G401.6 (cell line): ENCODE results near the gene GAREM1.
"Not testable (repeated sequence)": the region's sequence is repeated elsewhere in the genome, so short reads cannot be mapped to it uniquely, and the experiment has no call there.

Experiments used
- FAIRE-seq: peaks from 2 replicates; lab custom pipeline; 2012; peaks lifted over from hg19 to GRCh38; lab: Jason Lieb, UNC

Gene GAREM1

GRCh38 chr18:32324181-32324580, 146.5 kb downstream of the GAREM1 start:
- FAIRE-seq, result no peak

- no peak for FAIRE-seq
These were observed 148.9 kb downstream of the GAREM1 start for GRCh38 chr18:32321826-32322225.

GRCh38 chr18:32319084-32319483, 151.6 kb downstream of the GAREM1 start:
- FAIRE-seq, result no peak

- no peak for FAIRE-seq
These were observed 152.1 kb downstream of the GAREM1 start for GRCh38 chr18:32318581-32318980.

GRCh38 chr18:32317651-32318050, 153.0 kb downstream of the GAREM1 start:
- no peak for FAIRE-seq

GRCh38 chr18:32315881-32316280, 154.8 kb downstream of the GAREM1 start:
- no peak for FAIRE-seq

- FAIRE-seq, result no peak
These were observed 159.9 kb downstream of the GAREM1 start for GRCh38 chr18:32310774-32311173.

GRCh38 chr18:32310101-32310500, 160.6 kb downstream of the GAREM1 start:
- FAIRE-seq, result no peak

GRCh38 chr18:32308493-32309120, 162.1 kb downstream of the GAREM1 start:
- FAIRE-seq, result peak; percentile 57

- no peak for FAIRE-seq
These were observed 167.3 kb downstream of the GAREM1 start for GRCh38 chr18:32303400-32303799.

GRCh38 chr18:32302806-32303205, 167.9 kb downstream of the GAREM1 start:
- FAIRE-seq, result no peak

GRCh38 chr18:32301976-32302743, 168.5 kb downstream of the GAREM1 start:
- no peak for FAIRE-seq

GRCh38 chr18:32301361-32301760, 169.3 kb downstream of the GAREM1 start:
- no peak for FAIRE-seq

GRCh38 chr18:32300914-32301313, 169.8 kb downstream of the GAREM1 start:
- FAIRE-seq, result no peak

GRCh38 chr18:32299484-32299883, 171.2 kb downstream of the GAREM1 start:
- no peak for FAIRE-seq

GRCh38 chr18:32298171-32298667, 172.5 kb downstream of the GAREM1 start:
- FAIRE-seq, result no peak

GRCh38 chr18:32297579-32298170, 173.0 kb downstream of the GAREM1 start:
- FAIRE-seq, result no peak

- FAIRE-seq, result no peak
These were observed 173.8 kb downstream of the GAREM1 start for GRCh38 chr18:32296851-32297250.

- no peak for FAIRE-seq
These were observed 175.1 kb downstream of the GAREM1 start for GRCh38 chr18:32295604-32296003.

- no peak for FAIRE-seq
These were observed 177.6 kb downstream of the GAREM1 start for GRCh38 chr18:32293107-32293506.

- FAIRE-seq, result not testable (repeated sequence)
These were observed 179.1 kb downstream of the GAREM1 start for GRCh38 chr18:32291623-32292022.

GRCh38 chr18:32290810-32291209, 179.9 kb downstream of the GAREM1 start:
- FAIRE-seq, result no peak

GRCh38 chr18:32289483-32290075, 181.1 kb downstream of the GAREM1 start:
- FAIRE-seq, result peak; percentile 53
